Activated T-helper 1 cell treated with anti-CD3 and anti-CD28 coated beads, Interleukin-12 subunit alpha, Interleukin-12 subunit beta, Interleukin-2, Interleukin-4 antibody, amounts not matched to agents 30 ng/mL and 10 ng/mL and 1 ng/mL, durations not matched to agents 14 hours and 24 hours and 36 hours (primary cell): ENCODE data around the gene TMEM212. TPM values are rescaled to one million over a fixed set of nuclear protein-coding genes. Genes with fewer than 3 reads are reported as not detected.
"Not testable (repeated sequence)": the region's sequence is repeated elsewhere in the genome, so short reads cannot be mapped to it uniquely, and the experiment has no call there.

ENCODE experiments used
- DNase-seq: peaks from one replicate; pipeline ENCODE4 v3.0.0; 2021; ENCODE audit warnings: low spot score
- H3K27ac Mint-ChIP-seq: one replicate; pipeline ENCODE4 v1.8.0; 2021; ENCODE audit warnings: mild to moderate bottlenecking, mixed read lengths
- H3K27me3 Mint-ChIP-seq: one replicate; pipeline ENCODE4 v1.8.0; 2022; ENCODE audit warnings: mild to moderate bottlenecking, moderate library complexity, mixed read lengths; ENCODE audit not compliant: insufficient read depth
- H3K36me3 Mint-ChIP-seq: one replicate; pipeline ENCODE4 v1.8.0; 2021; ENCODE audit warnings: low read depth, mixed read lengths
- H3K4me1 Mint-ChIP-seq: one replicate; pipeline ENCODE4 v1.8.0; 2021; ENCODE audit warnings: low read depth, mixed read lengths
- H3K4me3 Mint-ChIP-seq: one replicate; pipeline ENCODE4 v1.8.0; 2021; ENCODE audit warnings: mild to moderate bottlenecking, moderate library complexity, mixed read lengths
- H3K9me3 Mint-ChIP-seq: one replicate; pipeline ENCODE4 v1.8.0; 2021; ENCODE audit warnings: mixed read lengths
- intact Hi-C: fragments of 100-400 bp; cut with micrococcal nuclease; formaldehyde crosslinking; loops from one replicate; pipeline ENCODE4 v1.15.1; 2024
- total RNA-seq: library from RNA; stranded (reverse); gene quantifications from 2 replicates; pipeline ENCODE4 v1.2.3, GENCODE V29; 2022

The TMEM212 gene
- total RNA-seq, 1 donor from 2014 or later, result not detected

DNA sequence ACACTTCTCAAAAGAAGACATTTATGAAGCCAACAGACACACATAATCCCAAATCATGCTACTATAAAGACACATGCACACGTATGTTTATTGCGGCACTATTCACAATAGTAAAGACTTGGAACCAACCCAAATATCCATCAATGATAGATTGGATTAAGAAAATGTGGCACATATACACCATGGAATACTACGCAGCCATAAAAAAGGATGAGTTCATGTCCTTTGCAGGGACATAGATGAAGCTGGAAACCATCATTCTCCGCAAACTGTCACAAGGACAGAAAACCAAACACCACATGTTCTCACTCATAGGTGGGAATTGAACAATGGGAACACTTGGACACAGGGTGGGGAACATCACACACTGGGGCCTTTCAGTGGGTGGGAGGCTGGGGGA lies 15.6 kb downstream of the TMEM212 start:
- H3K4me3 Mint-ChIP-seq, H3K27me3 Mint-ChIP-seq, H3K36me3 Mint-ChIP-seq, H3K4me1 Mint-ChIP-seq, H3K27ac Mint-ChIP-seq, DNase-seq, intact Hi-C loops: not testable (repeated sequence)
- H3K9me3 Mint-ChIP-seq, result peaks cover 21% of the 10 kb centered on the region

- Mint-ChIP-seq H3K27ac (no peak overlapping the region), H3K4me1 (no peaks in the 10 kb centered on the region), H3K36me3 (no peaks in the 10 kb centered on the region), H3K4me3 (no peak overlapping the region), H3K27me3 (peaks cover 8% of the 10 kb centered on the region), H3K9me3 (peaks cover 10% of the 10 kb centered on the region)
- DNase-seq, result no peak
- intact Hi-C loops, result no loop called here
Measured at GRCh38 chr3:171860830-171861535, 17.8 kb downstream of the TMEM212 start.

DNA sequence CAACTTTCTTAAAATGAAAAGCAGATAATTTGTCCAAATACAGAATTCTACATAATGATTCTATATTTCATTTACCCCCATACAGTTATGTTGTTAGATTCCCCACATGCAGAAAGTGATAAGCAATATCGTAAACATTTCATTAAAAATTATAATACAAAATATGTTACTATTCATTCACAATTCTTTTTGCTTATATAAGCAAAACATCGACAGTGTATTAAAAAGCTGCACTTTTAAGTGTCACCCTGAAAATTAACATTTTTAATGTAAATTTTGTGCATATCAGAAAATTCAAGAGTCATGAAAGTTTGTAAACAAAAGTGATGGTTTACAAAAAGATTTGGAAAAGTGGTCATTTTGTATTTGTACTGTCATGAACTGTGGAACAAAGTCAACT lies 19.2 kb downstream of the TMEM212 start:
- intact Hi-C loops, result no loop called here
- H3K36me3 Mint-ChIP-seq, result no peaks in the 10 kb centered on the region
- H3K9me3 Mint-ChIP-seq, result peaks cover 5% of the 10 kb centered on the region
- H3K4me3 Mint-ChIP-seq, result no peak overlapping the region
- DNase-seq, result no peak
- no peaks in the 10 kb centered on the region for H3K4me1 Mint-ChIP-seq
- H3K27ac Mint-ChIP-seq, result no peak overlapping the region
- peaks cover 8% of the 10 kb centered on the region for H3K27me3 Mint-ChIP-seq

DNA sequence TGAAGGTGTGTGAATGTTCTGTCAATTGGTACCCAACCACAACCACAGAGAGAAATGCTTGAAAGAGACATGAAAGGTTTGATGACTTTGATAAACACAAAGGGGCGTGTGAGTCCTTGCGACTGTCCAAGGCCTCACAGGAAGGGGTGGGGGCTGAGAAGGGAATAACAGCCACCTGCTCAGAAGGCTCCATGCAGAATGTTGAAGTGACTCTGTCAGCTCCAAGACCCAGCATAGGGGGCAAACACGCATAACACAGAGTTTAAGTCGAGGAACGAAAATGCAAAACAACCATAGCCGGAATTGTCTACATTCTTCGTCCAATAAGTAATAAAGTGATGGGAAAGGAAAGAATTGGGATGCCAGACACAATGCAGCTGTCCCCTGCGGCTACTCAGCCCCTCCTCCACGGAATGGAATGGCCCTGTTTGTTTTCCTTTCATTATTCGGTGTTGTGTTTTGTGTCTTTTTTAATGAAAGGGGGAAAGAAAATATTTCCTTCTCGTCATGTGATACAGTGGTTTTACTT lies 19.9 kb downstream of the TMEM212 start:
- H3K9me3 Mint-ChIP-seq, result peaks cover 5% of the 10 kb centered on the region
- H3K4me1 Mint-ChIP-seq, result no peaks in the 10 kb centered on the region
- no peak overlapping the region for H3K4me3 Mint-ChIP-seq
- no peak for DNase-seq
- H3K27ac Mint-ChIP-seq, result no peak overlapping the region
- intact Hi-C loops, result no loop called here
- H3K36me3 Mint-ChIP-seq, result no peaks in the 10 kb centered on the region
- H3K27me3 Mint-ChIP-seq, result peaks cover 8% of the 10 kb centered on the region

DNA sequence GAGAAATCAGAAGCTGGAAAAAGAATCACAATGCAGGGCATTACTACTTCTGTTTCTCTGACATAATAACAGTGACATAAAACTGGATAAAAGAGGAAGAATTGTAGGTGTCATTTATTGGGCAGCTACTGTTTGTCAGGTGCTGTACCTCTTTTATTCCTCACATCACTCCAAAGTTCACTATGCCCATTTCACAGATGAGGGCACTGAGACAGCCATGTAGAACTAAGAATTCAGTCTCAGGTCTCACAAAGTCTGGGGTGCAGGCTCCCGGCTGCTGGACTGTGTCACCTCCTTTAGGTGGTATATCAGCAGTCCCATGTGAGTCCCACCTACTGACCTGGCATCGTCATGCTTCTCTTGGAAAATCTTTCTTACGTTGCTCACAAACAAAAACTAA lies 20.8 kb downstream of the TMEM212 start:
- Mint-ChIP-seq H3K4me3 (no peak overlapping the region), H3K9me3 (no peaks in the 10 kb centered on the region), H3K27me3 (peaks cover 8% of the 10 kb centered on the region), H3K4me1 (no peaks in the 10 kb centered on the region), H3K27ac (no peak overlapping the region), H3K36me3 (no peaks in the 10 kb centered on the region)
- DNase-seq, result no peak
- intact Hi-C loops, result no loop called here

DNA sequence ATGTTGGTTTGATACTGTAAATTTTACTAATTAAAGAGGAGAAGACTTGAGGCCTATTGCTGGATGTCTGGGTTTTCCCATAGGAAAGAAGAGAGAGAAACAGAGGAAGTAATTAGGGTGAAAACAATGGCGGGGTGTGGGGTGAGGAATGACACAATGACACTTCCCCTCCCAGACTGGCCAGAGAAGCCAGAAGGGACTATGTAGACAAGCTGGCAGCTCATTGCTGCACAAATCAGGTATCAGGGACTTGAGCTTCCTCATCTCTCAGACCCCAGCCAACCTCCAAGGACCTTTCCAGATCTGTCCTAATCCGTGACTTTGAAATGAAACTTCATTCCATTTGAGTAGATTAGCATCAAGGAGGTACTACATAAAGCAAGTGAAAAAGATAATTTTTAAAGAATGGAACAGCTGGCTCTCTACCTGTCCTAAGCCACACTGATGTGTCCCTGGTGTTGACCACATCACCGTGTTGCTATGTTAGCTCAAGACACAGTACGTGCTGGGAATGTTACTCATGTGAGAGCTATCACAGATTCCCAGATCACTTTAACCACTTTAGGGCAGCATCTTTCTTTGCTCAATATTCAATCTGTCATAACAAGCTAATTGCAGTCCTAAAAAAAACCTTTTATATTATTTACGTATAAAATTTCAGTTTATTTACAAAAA lies 22.2 kb downstream of the TMEM212 start:
- H3K9me3 Mint-ChIP-seq, result no peaks in the 10 kb centered on the region
- no peaks in the 10 kb centered on the region for H3K4me1 Mint-ChIP-seq
- no peak for DNase-seq
- intact Hi-C loops, result no loop called here
- H3K27ac Mint-ChIP-seq, result no peak overlapping the region
- H3K4me3 Mint-ChIP-seq, result no peak overlapping the region
- peaks cover 8% of the 10 kb centered on the region for H3K27me3 Mint-ChIP-seq
- H3K36me3 Mint-ChIP-seq, result no peaks in the 10 kb centered on the region

DNA sequence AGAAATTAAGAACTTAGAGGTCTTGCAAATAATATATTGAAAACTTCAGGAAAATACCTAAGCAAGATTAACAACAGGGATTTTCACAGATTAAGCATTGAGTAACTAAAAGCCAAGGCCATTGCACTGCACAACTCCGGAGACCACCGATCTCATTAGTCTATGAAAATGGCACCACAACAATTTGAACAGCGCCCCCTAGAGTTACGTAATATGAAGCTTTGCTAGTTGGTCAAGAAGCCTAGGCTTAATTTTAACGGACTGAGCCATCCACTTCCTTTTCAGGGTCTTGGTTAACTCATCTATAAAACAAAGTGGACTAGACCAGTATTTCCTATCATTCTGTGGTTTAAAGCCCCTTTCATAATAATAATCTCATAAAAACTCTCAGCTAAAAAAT lies 24.8 kb downstream of the TMEM212 start:
- H3K9me3 Mint-ChIP-seq, result no peaks in the 10 kb centered on the region
- no peaks in the 10 kb centered on the region for H3K4me1 Mint-ChIP-seq
- intact Hi-C loops, result no loop called here
- no peak overlapping the region for H3K27ac Mint-ChIP-seq
- H3K36me3 Mint-ChIP-seq, result no peaks in the 10 kb centered on the region
- peaks cover 5% of the 10 kb centered on the region for H3K27me3 Mint-ChIP-seq
- DNase-seq, result no peak
- no peak overlapping the region for H3K4me3 Mint-ChIP-seq

DNA sequence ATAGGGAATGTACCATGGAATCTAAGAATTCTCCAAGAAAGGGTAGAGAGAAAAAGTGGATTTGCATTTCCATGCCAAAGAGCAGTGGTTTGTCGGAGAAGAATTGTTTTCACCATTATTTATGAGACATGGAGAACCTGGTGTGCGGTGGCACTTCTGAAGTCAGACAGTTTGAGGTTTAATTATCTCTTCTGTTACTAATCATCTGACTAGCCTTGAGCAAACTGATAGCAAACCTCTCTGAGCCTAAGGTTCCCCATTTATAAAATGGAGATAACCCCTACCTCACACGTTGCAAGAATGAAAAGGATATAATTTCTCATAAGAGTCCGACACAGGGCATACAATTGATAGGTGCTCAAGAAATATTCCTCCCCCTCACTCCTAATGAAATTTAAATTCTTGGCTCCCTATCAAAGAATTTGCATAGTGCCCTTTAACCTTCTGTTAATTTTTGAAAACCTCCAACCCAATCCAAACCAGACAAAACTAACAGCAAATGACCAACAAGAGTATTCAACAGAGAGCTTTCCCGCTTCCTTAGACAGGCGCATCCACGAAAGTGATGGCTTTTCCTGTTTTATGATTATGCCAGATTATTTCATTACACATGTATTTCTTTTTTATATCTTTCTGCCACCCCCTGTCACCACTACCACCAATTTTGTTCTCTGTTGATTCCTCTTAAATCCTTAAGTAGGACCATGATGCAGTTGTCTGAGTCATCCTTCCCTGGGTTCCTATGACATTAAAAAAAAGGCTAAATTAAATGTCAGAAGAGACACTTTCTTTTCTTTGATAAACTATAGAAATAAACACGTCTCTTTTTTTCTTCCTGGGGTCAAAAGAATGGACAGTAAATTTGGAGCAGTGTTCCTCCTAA lies 28.5 kb downstream of the TMEM212 start:
- no peak overlapping the region for H3K27ac Mint-ChIP-seq
- DNase-seq, result no peak
- intact Hi-C loops, result no loop called here
- H3K4me1 Mint-ChIP-seq, result peaks cover 7% of the 10 kb centered on the region
- H3K27me3 Mint-ChIP-seq, result peaks cover 6% of the 10 kb centered on the region
- H3K9me3 Mint-ChIP-seq, result no peaks in the 10 kb centered on the region
- no peak overlapping the region for H3K4me3 Mint-ChIP-seq
- H3K36me3 Mint-ChIP-seq, result no peaks in the 10 kb centered on the region

DNA sequence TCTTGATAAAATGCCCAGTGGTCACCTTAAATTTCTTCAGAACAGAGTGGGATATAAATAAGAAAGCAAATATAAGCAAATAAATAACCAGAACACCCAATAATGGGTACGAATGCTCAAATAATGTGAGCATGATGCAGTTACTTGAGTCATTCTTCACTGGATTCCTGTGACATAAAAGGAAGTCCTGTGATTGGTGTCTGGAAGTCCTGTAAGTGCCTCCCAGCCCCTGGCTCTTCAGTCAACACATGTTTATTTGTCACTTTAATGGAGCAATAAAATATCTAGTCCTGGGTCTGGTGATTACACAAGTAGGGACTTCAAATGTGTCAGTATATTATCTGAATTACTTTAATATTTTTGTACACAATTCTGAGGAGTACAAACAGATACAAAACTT lies 30.4 kb downstream of the TMEM212 start:
- no peaks in the 10 kb centered on the region for H3K9me3 Mint-ChIP-seq
- intact Hi-C loops, result no loop called here
- peaks cover 11% of the 10 kb centered on the region for H3K27me3 Mint-ChIP-seq
- H3K4me1 Mint-ChIP-seq, result peaks cover 11% of the 10 kb centered on the region
- no peaks in the 10 kb centered on the region for H3K36me3 Mint-ChIP-seq
- H3K4me3 Mint-ChIP-seq, result no peak overlapping the region
- no peak for DNase-seq
- no peak overlapping the region for H3K27ac Mint-ChIP-seq

GRCh38 chr3:171874251-171874681 lies 31.1 kb downstream of the TMEM212 start:
- Mint-ChIP-seq H3K4me3 (no peak overlapping the region), H3K36me3 (no peaks in the 10 kb centered on the region), H3K27ac (no peak overlapping the region), H3K27me3 (peaks cover 12% of the 10 kb centered on the region), H3K4me1 (peaks cover 11% of the 10 kb centered on the region), H3K9me3 (no peaks in the 10 kb centered on the region)
- intact Hi-C loops, result no loop called here
- DNase-seq, result no peak

GRCh38 chr3:171874879-171875278 lies 31.7 kb downstream of the TMEM212 start:
- Mint-ChIP-seq H3K36me3 (no peaks in the 10 kb centered on the region), H3K27me3 (peaks cover 12% of the 10 kb centered on the region), H3K27ac (no peak overlapping the region), H3K9me3 (no peaks in the 10 kb centered on the region), H3K4me3 (no peak overlapping the region), H3K4me1 (peaks cover 11% of the 10 kb centered on the region)
- DNase-seq, result no peak
- intact Hi-C loops, result no loop called here

DNA sequence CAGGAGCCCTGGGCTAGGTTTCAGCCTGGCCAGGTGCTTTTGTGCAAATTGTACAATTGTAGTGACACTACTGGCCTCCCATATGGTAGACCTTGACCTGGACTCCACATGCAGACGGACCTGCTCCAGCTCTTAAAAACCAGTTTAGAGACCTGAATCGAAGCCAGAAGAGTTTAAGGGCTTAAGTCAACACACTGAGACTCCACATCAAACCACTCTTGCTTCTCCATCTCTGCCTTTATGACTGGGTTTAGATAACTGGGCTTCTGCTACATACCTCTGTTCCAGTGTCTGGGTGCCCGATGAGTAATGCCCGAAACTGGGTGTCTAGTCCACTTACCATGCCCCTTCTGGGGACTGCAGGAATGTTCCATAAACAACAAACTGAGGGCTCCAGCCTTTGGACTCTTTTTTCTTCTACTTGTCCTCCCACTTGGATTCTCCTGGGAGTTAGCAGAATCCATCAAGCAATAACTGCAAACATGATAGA lies 32.8 kb downstream of the TMEM212 start:
- Mint-ChIP-seq H3K27me3 (peaks cover 15% of the 10 kb centered on the region), H3K4me3 (no peak overlapping the region), H3K4me1 (peaks cover 11% of the 10 kb centered on the region), H3K36me3 (no peaks in the 10 kb centered on the region), H3K27ac (peak overlapping the region; percentile 26), H3K9me3 (no peaks in the 10 kb centered on the region)
- intact Hi-C loops, result loop anchor here (1.0 kb wide), 3 partner anchors 30 to 231 kb away; no protein-coding TSS in a partner anchor
- no peak for DNase-seq
